K562 (cell line): ENCODE measurements around the gene OR7G3. TPM values are rescaled to one million over a fixed set of nuclear protein-coding genes. Genes with fewer than 3 reads are reported as not detected.

ENCODE experiments used
- ATAC-seq: fragments of 200-7000 bp; cut with Tn5 transposase; 3 replicates; pipeline ENCODE4 v1.9.1; 2020; ENCODE audit warnings: moderate library complexity
- BruUV-seq: library from RNA; stranded (reverse); fragments of 400-500 nt; replicated peaks from 2 replicates; lab custom pipeline; 2021; lab: Mats Ljungman, UMichigan
- CTCF ChIA-PET: fragments of 300-600 bp; formaldehyde crosslinking; extraction: SDS; loops from one replicate; lab custom pipeline; 2021; ENCODE audit warnings: low intra/inter-chr PET ratio; lab: Yijun Ruan, JAX
- POLR2A ChIA-PET: fragments of 300-600, 350-650 bp; sonication (Branson Sonifier 250); formaldehyde crosslinking; extraction: SDS; loops from one replicate; lab custom pipeline; 2021; ENCODE audit warnings: antibody characterized with exemption, inconsistent platforms; lab: Yijun Ruan, JAX
- DNase-seq, 4 experiments: peaks; one replicate each; pipeline versions ENCODE4 v3.0.0 to v3.0.0-alpha.2; 2011 to 2018; ENCODE audit warnings: low spot score in 3 of 4, mixed read lengths in 3 of 4; ENCODE audit errors: extremely low read depth in 1 of 4
- FAIRE-seq: peaks from 2 replicates; lab custom pipeline; 2011; peaks lifted over from hg19 to GRCh38; lab: Jason Lieb, UNC
- H2AFZ ChIP-seq: 2 replicates; pipeline ENCODE4 v1.6.0; 2011; ENCODE audit warnings: low read depth, low read length, control low read depth, inconsistent platforms
- H3K27ac ChIP-seq: fragments of 200-600 bp; 3 replicates; pipeline ENCODE4 v1.8.0; 2011; ENCODE audit warnings: low read depth, mild to moderate bottlenecking, control low read depth, inconsistent platforms, low read length, moderate library complexity, mixed read lengths; ENCODE audit errors: extremely low read depth
- H3K27me3 ChIP-seq, 2 experiments: fragments of 300-600 bp in 1 of 2; 2 replicates in 1 of 2; 3 replicates in 1 of 2; pipeline versions ENCODE4 v1.6.0 to v1.8.0; 2011; ENCODE audit warnings: inconsistent platforms in 2 of 2, low read length in 2 of 2, mild to moderate bottlenecking in 1 of 2, mixed read lengths in 1 of 2, moderate library complexity in 1 of 2; ENCODE audit not compliant: control insufficient read depth in 2 of 2, insufficient read depth in 2 of 2
- H3K36me3 ChIP-seq: fragments of 300-600 bp; 3 replicates; pipeline ENCODE4 v1.8.0; 2011; ENCODE audit warnings: mild to moderate bottlenecking, low read length, inconsistent platforms; ENCODE audit not compliant: control insufficient read depth, insufficient read depth
- H3K4me1 ChIP-seq, 2 experiments: fragments of 200-600 bp in 1 of 2; replicated peaks in 1 of 2; 2 replicates in 1 of 2; 3 replicates in 1 of 2; pipeline versions ENCODE4 v1.5.1 to v1.8.0; 2011; ENCODE audit warnings: inconsistent platforms in 2 of 2, low read length in 2 of 2, mild to moderate bottlenecking in 1 of 2, mixed read lengths in 1 of 2, moderate library complexity in 1 of 2; ENCODE audit not compliant: control insufficient read depth in 2 of 2, insufficient read depth in 2 of 2
- H3K4me2 ChIP-seq: 2 replicates; pipeline ENCODE4 v1.6.1; 2011; ENCODE audit warnings: low read length, control low read depth, inconsistent platforms, mixed read lengths; ENCODE audit not compliant: insufficient read depth
- H3K4me3 ChIP-seq: fragments of 200-600 bp; sonication (generic), shearing (Covaris generic); 2 replicates; pipeline ENCODE4 v1.5.1; 2016; ENCODE audit warnings: control low read depth, inconsistent platforms
- H3K79me2 ChIP-seq: fragments of 200-600 bp; 3 replicates; pipeline ENCODE4 v1.8.0; 2011; ENCODE audit warnings: low read length, inconsistent platforms; ENCODE audit not compliant: control insufficient read depth, insufficient read depth
- H3K9ac ChIP-seq, 2 experiments: 2 replicates each; pipeline versions ENCODE4 v1.6.0 to v1.6.1; 2011; ENCODE audit warnings: low read depth in 2 of 2, low read length in 2 of 2, control low read depth in 1 of 2, inconsistent platforms in 1 of 2, mild to moderate bottlenecking in 1 of 2, mixed read lengths in 1 of 2; ENCODE audit not compliant: insufficient read depth in 1 of 2
- H3K9me1 ChIP-seq: one replicate; pipeline ENCODE4 v1.6.0; 2011; ENCODE audit warnings: inconsistent platforms, mild to moderate bottlenecking, low read length, moderate library complexity; ENCODE audit not compliant: control insufficient read depth, insufficient read depth
- H3K9me3 ChIP-seq: replicated peaks from 2 replicates; pipeline ENCODE4 v1.5.1; 2011; ENCODE audit warnings: low read depth, low read length, inconsistent platforms; ENCODE audit not compliant: control insufficient read depth, insufficient read depth
- H4K20me1 ChIP-seq: replicated peaks from 2 replicates; pipeline ENCODE4 v1.6.1; 2011; ENCODE audit warnings: low read length, inconsistent platforms, mixed read lengths; ENCODE audit not compliant: control insufficient read depth, insufficient read depth
- BRF1 ChIP-seq: IDR thresholded peaks from 3 replicates; pipeline ENCODE4 v1.6.1; 2011; ENCODE audit warnings: borderline replicate concordance, mild to moderate bottlenecking; ENCODE audit not compliant: insufficient read length; ENCODE audit errors: extremely low read depth
- DACH1 ChIP-seq: fragments of 450-650 bp; IDR thresholded peaks from 2 replicates; pipeline ENCODE4 v1.6.1; 2018; ENCODE audit not compliant: partially characterized antibody
- DMBX1 ChIP-seq: fragments of 250-450 bp; sonication (Bioruptor Pico); IDR thresholded peaks from 2 replicates; pipeline ENCODE4 v1.8.0; 2022; ENCODE audit warnings: inconsistent platforms, mild to moderate bottlenecking, moderate library complexity, borderline replicate concordance
- ESRRA ChIP-seq: fragments of 450-650 bp; IDR thresholded peaks from 2 replicates; pipeline ENCODE4 v1.6.1; 2014; ENCODE audit warnings: low read depth, mild to moderate bottlenecking, moderate library complexity, borderline replicate concordance
- HIVEP1 ChIP-seq: fragments of 250-450 bp; sonication (Bioruptor Pico); IDR thresholded peaks from 2 replicates; pipeline ENCODE4 v1.4.0; 2020; ENCODE audit warnings: mild to moderate bottlenecking
- HMBOX1 ChIP-seq: sonication (generic); IDR thresholded peaks from 2 replicates; pipeline ENCODE4 v1.6.1; 2016
- MITF ChIP-seq: IDR thresholded peaks from 2 replicates; pipeline ENCODE4 v1.6.1; 2014; ENCODE audit warnings: antibody characterized with exemption
- NCOA4 ChIP-seq: fragments of 450-650 bp; IDR thresholded peaks from 2 replicates; pipeline ENCODE4 v1.6.1; 2018; ENCODE audit warnings: mild to moderate bottlenecking; ENCODE audit not compliant: partially characterized antibody
- NR1H2 ChIP-seq: sonication (generic); formaldehyde crosslinking; IDR thresholded peaks from 2 replicates; pipeline ENCODE4 v1.4.0; 2020; ENCODE audit warnings: mild to moderate bottlenecking, missing genetic modification reagents
- SMAD3 ChIP-seq: fragments of 450-650 bp; formaldehyde crosslinking; conservative IDR thresholded peaks from 2 replicates; pipeline ENCODE4 v1.4.0; 2020; ENCODE audit warnings: mild to moderate bottlenecking
- SRSF9 ChIP-seq: fragments of 200-400 bp; formaldehyde crosslinking; IDR thresholded peaks from 2 replicates; pipeline ENCODE4 v1.6.1; 2017; ENCODE audit warnings: low read depth, low read length, borderline replicate concordance
- WGBS: fragments of 100-300 bp; shearing (Covaris generic); methylation state at CpG from one replicate; pipeline ENCODE4 v1.1.6; 2016; ENCODE audit warnings: low coverage, mixed read lengths; ENCODE audit not compliant: insufficient coverage; ENCODE audit errors: missing lambda C conversion rate; 5-methylcytosine and 5-hydroxymethylcytosine counted together
- in situ Hi-C: fragments of 300-500 bp; cut with MboI; formaldehyde crosslinking; loops from 4 replicates; pipeline ENCODE4 v1.15.0; 2018; ENCODE audit warnings: inconsistent platforms, mixed read lengths
- intact Hi-C: fragments of 100-400 bp; cut with micrococcal nuclease; formaldehyde crosslinking; loops from 2 replicates; pipeline ENCODE4 v1.14.2; 2022
- polyA plus RNA-seq, 8 experiments: library from polyadenylated mRNA; depleted of rRNA in 4 of 8; stranded (reverse) in 5 of 8; unstranded in 3 of 8; fragments of >200 nt; fragmentation: Nextera tagmentation in 2 of 8; fragmentation: Illumina TruSeq in 1 of 8; extraction: Ambion mirVana in 2 of 8; extraction: Trizol in 1 of 8; gene quantifications; 2 replicates each; pipeline versions ENCODE4 v1.2.1 to v1.2.3, GENCODE V29; 2011 to 2014; ENCODE audit warnings: inconsistent platforms in 1 of 8, missing spikeins in 1 of 8
- total RNA-seq, 7 experiments: library from RNA; depleted of rRNA in 6 of 7; stranded (reverse); fragments of >200 nt in 6 of 7; fragmentation: Illumina TruSeq in 2 of 7; extraction: Trizol in 2 of 7; gene quantifications; 2 replicates each; pipeline versions ENCODE4 v1.2.1 to v1.2.3, GENCODE V29; 2011 to 2021; ENCODE audit warnings: low replicate concordance in 1 of 7
- TF ChIP-seq, protein P1 (sequence below): fragments of 450-650 bp; IDR thresholded peaks from 2 replicates; pipeline ENCODE4 v1.6.1; 2018; ENCODE audit not compliant: partially characterized antibody

The OR7G3 gene
- total and polyA plus RNA-seq, 9 of the 15 experiments (the other 6 are each of a cell fraction or from before 2014, with no cell fraction given): not detected

GRCh38 chr19:9166846-9167245 lies 40.1 kb upstream of the OR7G3 start:
- Histone ChIP-seq H3K27ac (no peak overlapping the region), H3K4me3 (no peak overlapping the region), H2AFZ (no peak overlapping the region), H3K4me2 (no peak overlapping the region), H4K20me1 (no peaks in the 10 kb centered on the region), H3K9ac (no peak overlapping the region), H3K9me1 (no peaks in the 10 kb centered on the region), H3K9me3 (no peaks in the 10 kb centered on the region; the same call in 1 of the 2 replicates), H3K4me1 (no peaks in the 10 kb centered on the region), H3K27me3 (no peaks in the 10 kb centered on the region), H3K79me2 (no peaks in the 10 kb centered on the region), H3K36me3 (peaks cover 16% of the 10 kb centered on the region)
- in situ Hi-C loops: no loop called here
- FAIRE-seq: no peak
- no peak for ATAC-seq
- WGBS: no CpG with 5 or more reads among the region's 4 CpGs
- POLR2A ChIA-PET: no interaction called here
- CTCF ChIA-PET: no interaction called here
- no peak for DNase-seq
- no TSS peak for BruUV-seq
- intact Hi-C loops: no loop called here
- TF ChIP-seq DMBX1 (CRISPR knock-in tag): no peak
- no peak for TF ChIP-seq SMAD3 (CRISPR knock-in tag)
- TF ChIP-seq MITF: no peak
- no peak for TF ChIP-seq BRF1
- no peak for TF ChIP-seq SRSF9
- no peak for TF ChIP-seq NCOA4
- TF ChIP-seq HIVEP1 (CRISPR knock-in tag): no peak
- TF ChIP-seq, protein P1, sequence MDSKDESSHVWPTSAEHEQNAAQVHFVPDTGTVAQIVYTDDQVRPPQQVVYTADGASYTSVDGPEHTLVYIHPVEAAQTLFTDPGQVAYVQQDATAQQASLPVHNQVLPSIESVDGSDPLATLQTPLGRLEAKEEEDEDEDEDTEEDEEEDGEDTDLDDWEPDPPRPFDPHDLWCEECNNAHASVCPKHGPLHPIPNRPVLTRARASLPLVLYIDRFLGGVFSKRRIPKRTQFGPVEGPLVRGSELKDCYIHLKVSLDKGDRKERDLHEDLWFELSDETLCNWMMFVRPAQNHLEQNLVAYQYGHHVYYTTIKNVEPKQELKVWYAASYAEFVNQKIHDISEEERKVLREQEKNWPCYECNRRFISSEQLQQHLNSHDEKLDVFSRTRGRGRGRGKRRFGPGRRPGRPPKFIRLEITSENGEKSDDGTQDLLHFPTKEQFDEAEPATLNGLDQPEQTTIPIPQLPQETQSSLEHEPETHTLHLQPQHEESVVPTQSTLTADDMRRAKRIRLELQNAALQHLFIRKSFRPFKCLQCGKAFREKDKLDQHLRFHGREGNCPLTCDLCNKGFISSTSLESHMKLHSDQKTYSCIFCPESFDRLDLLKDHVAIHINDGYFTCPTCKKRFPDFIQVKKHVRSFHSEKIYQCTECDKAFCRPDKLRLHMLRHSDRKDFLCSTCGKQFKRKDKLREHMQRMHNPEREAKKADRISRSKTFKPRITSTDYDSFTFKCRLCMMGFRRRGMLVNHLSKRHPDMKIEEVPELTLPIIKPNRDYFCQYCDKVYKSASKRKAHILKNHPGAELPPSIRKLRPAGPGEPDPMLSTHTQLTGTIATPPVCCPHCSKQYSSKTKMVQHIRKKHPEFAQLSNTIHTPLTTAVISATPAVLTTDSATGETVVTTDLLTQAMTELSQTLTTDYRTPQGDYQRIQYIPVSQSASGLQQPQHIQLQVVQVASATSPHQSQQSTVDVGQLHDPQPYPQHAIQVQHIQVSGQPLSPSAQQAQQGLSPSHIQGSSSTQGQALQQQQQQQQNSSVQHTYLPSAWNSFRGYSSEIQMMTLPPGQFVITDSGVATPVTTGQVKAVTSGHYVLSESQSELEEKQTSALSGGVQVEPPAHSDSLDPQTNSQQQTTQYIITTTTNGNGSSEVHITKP: no peak
- no peak for TF ChIP-seq NR1H2 (CRISPR knock-in tag)
- TF ChIP-seq HMBOX1: no peak
- TF ChIP-seq DACH1: no peak
- TF ChIP-seq ESRRA: no peak
